Progenitor cell of endocrine pancreas (in vitro differentiated cells): ENCODE measurements around the gene BSN. TPM values are rescaled to one million over a fixed set of nuclear protein-coding genes. Genes with fewer than 3 reads are reported as not detected.

Source experiments
- DNase-seq: peaks from one replicate; pipeline ENCODE4 v3.0.0; 2021; ENCODE audit warnings: low spot score; ENCODE audit not compliant: unreplicated experiment
- H3K27ac Mint-ChIP-seq: 2 replicates; pipeline ENCODE4 v1.8.0; 2021; ENCODE audit warnings: mild to moderate bottlenecking, moderate library complexity, mixed read lengths
- H3K27me3 Mint-ChIP-seq: 2 replicates; pipeline ENCODE4 v1.8.0; 2021; ENCODE audit warnings: mixed read lengths
- H3K36me3 Mint-ChIP-seq: 2 replicates; pipeline ENCODE4 v1.8.0; 2022; ENCODE audit warnings: mixed read lengths; ENCODE audit not compliant: insufficient read depth
- H3K4me1 Mint-ChIP-seq: 2 replicates; pipeline ENCODE4 v1.8.0; 2021; ENCODE audit warnings: low read depth, mixed read lengths
- H3K4me3 Mint-ChIP-seq: 2 replicates; pipeline ENCODE4 v1.8.0; 2021; ENCODE audit warnings: low read depth, mild to moderate bottlenecking, moderate library complexity, mixed read lengths
- H3K9me3 Mint-ChIP-seq: 2 replicates; pipeline ENCODE4 v1.8.0; 2021; ENCODE audit warnings: low read depth, mixed read lengths
- CTCF ChIP-seq: fragments of 200-600 bp; sonication (generic); IDR thresholded peaks from one replicate; pipeline ENCODE4 v1.5.0; 2021; ENCODE audit warnings: antibody characterized with exemption, mild to moderate bottlenecking; ENCODE audit not compliant: unreplicated experiment
- total RNA-seq: library from RNA; stranded (reverse); gene quantifications from 2 replicates; pipeline ENCODE4 v1.2.1, GENCODE V29; 2021

BSN gene
- total RNA-seq, 1 donor from 2014 or later = 3.8 TPM

GRCh38 chr3:49663831-49664230, 109.6 kb downstream of the BSN start:
- Mint-ChIP-seq H3K4me3 (no peak overlapping the region), H3K36me3 (no peaks in the 10 kb centered on the region), H3K9me3 (no peaks in the 10 kb centered on the region), H3K4me1 (peaks cover 9% of the 10 kb centered on the region), H3K27ac (no peak overlapping the region), H3K27me3 (no peaks in the 10 kb centered on the region)
- DNase-seq = no peak
- TF ChIP-seq CTCF = no peak

- Mint-ChIP-seq H3K4me1 (peaks cover 11% of the 10 kb centered on the region), H3K27ac (no peak overlapping the region), H3K4me3 (no peak overlapping the region), H3K9me3 (no peaks in the 10 kb centered on the region), H3K36me3 (no peaks in the 10 kb centered on the region), H3K27me3 (no peaks in the 10 kb centered on the region)
- TF ChIP-seq CTCF = no peak
- DNase-seq = no peak
Observed at GRCh38 chr3:49664300-49664699, 110.0 kb downstream of the BSN start.

GRCh38 chr3:49665822-49666519, 111.7 kb downstream of the BSN start:
- no peaks in the 10 kb centered on the region for H3K27me3 Mint-ChIP-seq

GRCh38 chr3:49666592-49666991, 112.3 kb downstream of the BSN start:
- no peak for TF ChIP-seq CTCF
- H3K36me3 Mint-ChIP-seq = no peaks in the 10 kb centered on the region
- H3K9me3 Mint-ChIP-seq = no peaks in the 10 kb centered on the region
- no peak for DNase-seq
- no peak overlapping the region for H3K27ac Mint-ChIP-seq
- H3K4me1 Mint-ChIP-seq = peaks cover 13% of the 10 kb centered on the region
- no peaks in the 10 kb centered on the region for H3K27me3 Mint-ChIP-seq
- H3K4me3 Mint-ChIP-seq = no peak overlapping the region

More at GRCh38 chr3:49665822-49666519, 111.7 kb downstream of the BSN start:
- no peak for DNase-seq
- Mint-ChIP-seq H3K4me1 (peaks cover 11% of the 10 kb centered on the region), H3K4me3 (no peak overlapping the region), H3K9me3 (no peaks in the 10 kb centered on the region), H3K27ac (peak overlapping the region; percentile 70), H3K36me3 (no peaks in the 10 kb centered on the region)
- TF ChIP-seq CTCF = no peak

GRCh38 chr3:49667701-49668413, 113.6 kb downstream of the BSN start:
- TF ChIP-seq CTCF = no peak
- Mint-ChIP-seq H3K27ac (no peak overlapping the region), H3K36me3 (no peaks in the 10 kb centered on the region), H3K27me3 (no peaks in the 10 kb centered on the region), H3K4me3 (no peak overlapping the region), H3K4me1 (peaks cover 17% of the 10 kb centered on the region), H3K9me3 (no peaks in the 10 kb centered on the region)
- no peak for DNase-seq
